Measurements from ENCODE around the gene FBXL13.
"Not testable (repeated sequence)": the region's sequence is repeated elsewhere in the genome, so short reads cannot be mapped to it uniquely, and the experiment has no call there.

DNA sequence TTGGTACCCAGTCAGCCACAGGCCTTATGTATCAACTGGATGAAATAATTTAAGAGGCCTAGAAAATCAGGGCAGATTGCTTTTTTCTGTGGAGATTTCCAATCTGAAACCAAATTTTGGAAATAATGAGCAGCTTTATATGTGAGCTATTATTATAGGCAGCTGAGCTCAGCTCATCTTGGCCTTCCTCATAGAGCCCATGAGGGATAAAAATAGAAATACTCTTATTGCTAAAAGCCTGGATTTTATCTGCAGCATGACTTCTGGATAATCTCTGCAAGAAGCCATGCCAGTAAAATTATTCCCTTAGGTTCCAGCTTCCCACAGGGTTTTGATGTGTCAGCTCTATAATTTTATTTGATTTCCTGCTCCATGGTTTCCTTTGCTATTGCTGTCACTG, 282.8 kb downstream of the FBXL13 start:
- not testable (repeated sequence) for TF ChIP-seq CTCF, POLR2A, EP300 (IDR thresholded peaks at IDR 0.05)
